H1 (cell line): Measurements from ENCODE around the gene ADA. TPM values are rescaled to one million over a fixed set of nuclear protein-coding genes. Genes with fewer than 3 reads are reported as not detected.

Experiments used
- CTCF ChIA-PET: fragments of 300-600 bp; sonication (Branson Sonifier 250); formaldehyde crosslinking; loops from one replicate; lab custom pipeline; 2021; ENCODE audit not compliant: partially characterized antibody; lab: Charles Lee
- POLR2A ChIA-PET: fragments of 300-600 bp; sonication (Branson Sonifier 250); formaldehyde crosslinking; loops from one replicate; lab custom pipeline; 2021; ENCODE audit warnings: inconsistent platforms; ENCODE audit not compliant: partially characterized antibody; lab: Charles Lee
- DNase-seq, 2 experiments: peaks; one replicate each; pipeline versions ENCODE4 v3.0.0 to v3.0.0-alpha.2; 2010 to 2022; ENCODE audit warnings: low spot score in 2 of 2, low read depth in 1 of 2, mixed read lengths in 1 of 2
- FAIRE-seq: peaks from 2 replicates; lab custom pipeline; 2011; peaks lifted over from hg19 to GRCh38; lab: Jason Lieb, UNC
- H2AFZ ChIP-seq: 2 replicates; pipeline ENCODE4 v1.8.1; 2012; ENCODE audit warnings: low read length, inconsistent platforms
- H2AK5ac ChIP-seq: 2 replicates; pipeline ENCODE4 v1.6.1; 2013; ENCODE audit warnings: low read depth, low read length
- H2BK120ac ChIP-seq: replicated peaks from 2 replicates; pipeline ENCODE3; 2013; ENCODE audit warnings: low read depth, low read length, inconsistent platforms
- H2BK12ac ChIP-seq: 2 replicates; pipeline ENCODE4 v1.6.1; 2013; ENCODE audit warnings: low read depth, low read length
- H2BK15ac ChIP-seq: 2 replicates; pipeline ENCODE4 v1.6.1; 2013; ENCODE audit warnings: low read length
- H2BK20ac ChIP-seq: 2 replicates; pipeline ENCODE4 v1.6.1; 2013; ENCODE audit warnings: low read length
- H2BK5ac ChIP-seq: 2 replicates; pipeline ENCODE4 v1.6.1; 2013; ENCODE audit warnings: low read depth, low read length
- H3K14ac ChIP-seq: 2 replicates; pipeline ENCODE4 v1.6.1; 2013; ENCODE audit warnings: inconsistent platforms; ENCODE audit not compliant: insufficient read length
- H3K18ac ChIP-seq: 2 replicates; pipeline ENCODE4 v1.6.1; 2013; ENCODE audit warnings: low read length; ENCODE audit errors: extremely low read depth
- H3K23ac ChIP-seq: 2 replicates; pipeline ENCODE4 v1.6.1; 2013; ENCODE audit warnings: inconsistent platforms; ENCODE audit not compliant: insufficient read length
- H3K23me2 ChIP-seq: 2 replicates; pipeline ENCODE4 v1.6.1; 2013; ENCODE audit warnings: low read depth, low read length
- H3K27ac ChIP-seq: 2 replicates; pipeline ENCODE4 v1.6.1; 2011; ENCODE audit warnings: low read depth, low read length, inconsistent platforms
- H3K27me3 ChIP-seq, 4 experiments: replicated peaks in 1 of 4; 1 replicate in 1 of 4; 2 replicates in 3 of 4; pipeline versions ENCODE4 v1.6.1 to v1.8.1; 2011 to 2013; ENCODE audit warnings: low read length in 3 of 4, mild to moderate bottlenecking in 3 of 4, inconsistent platforms in 2 of 4, mixed read lengths in 2 of 4, moderate library complexity in 1 of 4; ENCODE audit not compliant: control insufficient read depth in 3 of 4, insufficient read depth in 3 of 4; ENCODE audit errors: extremely low read depth in 1 of 4
- H3K36me3 ChIP-seq, 4 experiments: 2 replicates each; pipeline versions ENCODE4 v1.6.1 to v1.8.1; 2011 to 2013; ENCODE audit warnings: mild to moderate bottlenecking in 4 of 4, low read length in 3 of 4, moderate library complexity in 2 of 4, control low read depth in 1 of 4, inconsistent platforms in 1 of 4; ENCODE audit not compliant: insufficient read depth in 4 of 4, control insufficient read depth in 2 of 4
- H3K4ac ChIP-seq: replicated peaks from 2 replicates; pipeline ENCODE3; 2013; ENCODE audit warnings: low read length, low read depth, mixed read lengths, inconsistent platforms; ENCODE audit not compliant: insufficient read length
- H3K4me1 ChIP-seq, 4 experiments: replicated peaks in 1 of 4; 1 replicate in 1 of 4; 2 replicates in 3 of 4; pipeline versions ENCODE4 v1.6.1 to v1.8.1; 2011 to 2013; ENCODE audit warnings: low read length in 3 of 4, inconsistent platforms in 2 of 4, mixed read lengths in 1 of 4; ENCODE audit not compliant: insufficient read depth in 4 of 4, control insufficient read depth in 3 of 4
- H3K4me2 ChIP-seq, 2 experiments: 2 replicates each; pipeline versions ENCODE4 v1.6.1 to v1.8.1; 2011 to 2013; ENCODE audit warnings: low read depth in 2 of 2, low read length in 2 of 2, control low read depth in 1 of 2, inconsistent platforms in 1 of 2, mild to moderate bottlenecking in 1 of 2; ENCODE audit not compliant: insufficient read depth in 1 of 2
- H3K4me3 ChIP-seq, 4 experiments: fragments of 200-600, 300-600 bp in 1 of 4; sonication (generic), shearing (Covaris generic), sonication (Bioruptor Twin) in 1 of 4; 2 replicates each; pipeline versions ENCODE4 v1.5.1 to v1.8.1; 2011 to 2016; ENCODE audit warnings: low read length in 4 of 4, low read depth in 3 of 4, control low read depth in 2 of 4, inconsistent platforms in 2 of 4, mild to moderate bottlenecking in 2 of 4, mixed read lengths in 1 of 4, moderate library complexity in 1 of 4; ENCODE audit not compliant: insufficient read depth in 2 of 4; ENCODE audit errors: extremely low read depth in 1 of 4
- H3K56ac ChIP-seq: replicated peaks from 2 replicates; pipeline ENCODE3; 2013; ENCODE audit warnings: low read depth, mild to moderate bottlenecking, mixed read lengths, low read length, inconsistent platforms; ENCODE audit not compliant: insufficient read length
- H3K79me1 ChIP-seq: 2 replicates; pipeline ENCODE4 v1.6.1; 2013; ENCODE audit warnings: low read depth, low read length, control low read depth
- H3K79me2 ChIP-seq, 2 experiments: 2 replicates each; pipeline versions ENCODE4 v1.6.1 to v1.8.1; 2012 to 2013; ENCODE audit warnings: low read length in 2 of 2, mild to moderate bottlenecking in 2 of 2, inconsistent platforms in 1 of 2; ENCODE audit not compliant: insufficient read depth in 2 of 2, control insufficient read depth in 1 of 2
- H3K9ac ChIP-seq, 4 experiments: replicated peaks in 1 of 4; 1 replicate in 1 of 4; 2 replicates in 3 of 4; pipeline versions ENCODE4 v1.6.1 to v1.8.1; 2011 to 2013; ENCODE audit warnings: low read depth in 3 of 4, low read length in 3 of 4, control low read depth in 2 of 4, mild to moderate bottlenecking in 2 of 4, moderate library complexity in 2 of 4, inconsistent platforms in 1 of 4; ENCODE audit errors: extremely low read depth in 1 of 4
- H3K9me3 ChIP-seq, 2 experiments: 2 replicates each; pipeline versions ENCODE4 v1.6.1 to v1.8.1; 2012 to 2013; ENCODE audit warnings: mild to moderate bottlenecking in 2 of 2, moderate library complexity in 2 of 2, control low read depth in 1 of 2, inconsistent platforms in 1 of 2, low read depth in 1 of 2, low read length in 1 of 2, mixed read lengths in 1 of 2; ENCODE audit not compliant: insufficient read depth in 2 of 2
- H4K20me1 ChIP-seq, 2 experiments: replicated peaks in 1 of 2; 2 replicates each; pipeline versions ENCODE3 to v1.8.1; 2011 to 2013; ENCODE audit warnings: inconsistent platforms in 2 of 2, low read length in 2 of 2, mild to moderate bottlenecking in 1 of 2; ENCODE audit not compliant: insufficient read depth in 2 of 2, control insufficient read depth in 1 of 2
- H4K5ac ChIP-seq: 2 replicates; pipeline ENCODE4 v1.6.1; 2013; ENCODE audit warnings: low read length, low read depth, mixed read lengths, inconsistent platforms; ENCODE audit not compliant: insufficient read length
- H4K8ac ChIP-seq: 2 replicates; pipeline ENCODE4 v1.8.0; 2013; ENCODE audit warnings: mild to moderate bottlenecking, moderate library complexity, low read length, inconsistent platforms; ENCODE audit not compliant: insufficient read depth; ENCODE audit errors: extremely low read depth
- H4K91ac ChIP-seq: replicated peaks from 2 replicates; pipeline ENCODE3; 2013; ENCODE audit warnings: low read length, mixed read lengths, inconsistent platforms; ENCODE audit not compliant: insufficient read length
- BCL11A ChIP-seq, 2 experiments: IDR thresholded peaks; one replicate each; pipeline ENCODE4 v1.6.1; 2011; ENCODE audit warnings: low read depth in 2 of 2, low read length in 2 of 2, mild to moderate bottlenecking in 2 of 2
- CBX5 ChIP-seq: fragments of 300-800, 300-1000 bp; sonication (generic); IDR thresholded peaks from 2 replicates; pipeline ENCODE4 v1.7.1; 2016; ENCODE audit warnings: antibody characterized with exemption, low read length, low read depth
- CBX8 ChIP-seq: fragments of 300-800, 300-1000 bp; sonication (generic); IDR thresholded peaks from 2 replicates; pipeline ENCODE4 v1.7.1; 2016; ENCODE audit warnings: low read depth, low read length, borderline replicate concordance
- CREB1 ChIP-seq: IDR thresholded peaks from 2 replicates; pipeline ENCODE4 v1.6.1; 2012; ENCODE audit warnings: inconsistent platforms
- CTBP2 ChIP-seq: IDR thresholded peaks from 2 replicates; pipeline ENCODE4 v1.7.0; 2011; ENCODE audit warnings: borderline replicate concordance, mild to moderate bottlenecking, moderate library complexity, mixed read lengths, low read length; ENCODE audit not compliant: insufficient read depth, insufficient read length
- FOSL1 ChIP-seq: IDR thresholded peaks from 2 replicates; pipeline ENCODE4 v1.6.1; 2011; ENCODE audit warnings: mild to moderate bottlenecking, low read depth, low read length, moderate library complexity; ENCODE audit not compliant: insufficient read depth
- GABPA ChIP-seq: IDR thresholded peaks from 2 replicates; pipeline ENCODE4 v1.6.1; 2011; ENCODE audit warnings: mild to moderate bottlenecking, low read length, moderate library complexity, borderline replicate concordance; ENCODE audit not compliant: insufficient read depth
- HDAC2 ChIP-seq, 2 experiments: fragments of 300-600 bp in 1 of 2; sonication (generic) in 1 of 2; IDR thresholded peaks; 2 replicates each; pipeline ENCODE4 v1.6.1; 2011 to 2012; ENCODE audit warnings: low read depth in 2 of 2, low read length in 2 of 2, mild to moderate bottlenecking in 2 of 2, moderate library complexity in 2 of 2, borderline replicate concordance in 1 of 2, inconsistent platforms in 1 of 2
- MAFK ChIP-seq: IDR thresholded peaks from 2 replicates; pipeline ENCODE4 v1.6.1; 2012; ENCODE audit warnings: low read depth, mild to moderate bottlenecking, improper control_type of control experiment, low read length
- PHF8 ChIP-seq: fragments of 200-600 bp; sonication (generic); conservative IDR thresholded peaks from 2 replicates; pipeline ENCODE4 v1.7.1; 2012; ENCODE audit warnings: low read depth, mild to moderate bottlenecking, inconsistent platforms, low read length, moderate library complexity
- POLR2AphosphoS5 ChIP-seq: IDR thresholded peaks from 2 replicates; pipeline ENCODE4 v1.6.1; 2011; ENCODE audit warnings: low read depth, low read length
- SAP30 ChIP-seq: fragments of 300-600 bp; sonication (generic); IDR thresholded peaks from 2 replicates; pipeline ENCODE4 v1.7.1; 2012; ENCODE audit warnings: low read length, moderate library complexity, mild to moderate bottlenecking, inconsistent platforms; ENCODE audit not compliant: insufficient read depth, insufficient replicate concordance
- YY1 ChIP-seq: IDR thresholded peaks from 2 replicates; pipeline ENCODE4 v1.6.1; 2011; ENCODE audit warnings: low read depth, mild to moderate bottlenecking, low read length
- ZNF274 ChIP-seq: IDR thresholded peaks from 2 replicates; pipeline ENCODE4 v1.7.0; 2012; ENCODE audit warnings: low read length, borderline replicate concordance; ENCODE audit errors: extremely low read depth
- WGBS, 2 experiments: shearing (Covaris generic) in 1 of 2; methylation state at CpG; one replicate each; pipeline versions ENCODE4 v1.1.6 to v1.1.7; 2013 to 2015; ENCODE audit warnings: low lambda C conversion rate in 2 of 2, mixed read lengths in 2 of 2, inconsistent platforms in 1 of 2, low coverage in 1 of 2, missing lambda C conversion rate in 1 of 2; ENCODE audit not compliant: insufficient replicate concordance in 2 of 2, insufficient coverage in 1 of 2, insufficient read length in 1 of 2; ENCODE audit errors: extremely low coverage in 1 of 2, missing lambda C conversion rate in 1 of 2; 5-methylcytosine and 5-hydroxymethylcytosine counted together
- polyA plus RNA-seq, 7 experiments: library from polyadenylated mRNA; depleted of rRNA in 3 of 7; stranded (reverse) in 5 of 7; unstranded in 2 of 7; fragments of >200 nt in 5 of 7; fragments of 200-250 nt in 2 of 7; gene quantifications; 1 replicate in 5 of 7; 2 replicates in 1 of 7; 4 replicates in 1 of 7; pipeline versions ENCODE4 v1.2.1 to v1.2.3, GENCODE V29; 2011 to 2013; ENCODE audit warnings: missing spikeins in 2 of 7, mixed read lengths in 2 of 7
- total RNA-seq: library from RNA; stranded (reverse); fragmentation: NEBNext Ultra II Directional; extraction: Animal tissue kit (Norgen Biotek cat#: 25700); gene quantifications from 2 replicates; pipeline ENCODE4 v1.2.1, GENCODE V29; 2021

The ADA gene
- total and polyA plus RNA-seq, 2 of the 8 experiments (the other 6 are each of a cell fraction or from before 2014, with no cell fraction given), result 19.9 to 32.8 TPM

DNA sequence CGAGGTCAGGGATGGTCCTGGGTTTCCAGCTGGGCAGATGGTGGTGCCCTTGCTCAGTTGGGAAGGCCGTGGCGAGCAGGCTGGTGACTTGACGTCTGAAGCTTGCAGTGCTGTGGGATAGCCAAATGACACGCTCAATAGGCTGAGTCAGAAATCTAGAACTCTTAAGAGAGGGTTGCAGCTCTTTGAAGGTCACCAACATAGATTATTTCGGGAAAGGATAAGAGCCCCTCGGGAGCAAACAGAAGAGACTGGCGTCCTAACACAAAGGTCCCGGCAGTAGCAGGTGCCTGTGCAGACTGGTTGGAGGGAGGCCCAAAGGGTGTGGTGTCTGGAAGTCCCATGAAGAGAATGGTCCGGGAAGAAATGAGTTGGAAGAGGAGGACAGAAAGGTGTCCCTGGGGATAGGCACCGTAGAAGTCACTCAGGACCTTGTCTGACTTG is 50.7 kb downstream of the ADA start:
- H2BK120ac ChIP-seq, result no peak overlapping the region
- H4K91ac ChIP-seq, result no peak overlapping the region
- FAIRE-seq (no peak), DNase-seq (no peak)
- no peak overlapping the region for H4K5ac ChIP-seq
- no peak overlapping the region for H2AK5ac ChIP-seq
- H3K79me2 ChIP-seq, result no peaks in the 10 kb centered on the region
- H3K4me3 ChIP-seq, result no peak overlapping the region
- H3K9ac ChIP-seq, result no peak overlapping the region
- ChIA-PET POLR2A (no interaction called here), CTCF (interaction anchor here (0.9 to 2.5 kb wide), 2 partner anchors 10 to 82 kb away, joined by 5 to 10 read pairs; no protein-coding TSS in a partner anchor)
- peaks cover 12 to 20% (median 17%) of the 10 kb centered on the region in 4 experiments for H3K4me1 ChIP-seq
- H3K18ac ChIP-seq, result no peak overlapping the region
- no peaks in the 10 kb centered on the region for H3K9me3 ChIP-seq
- no peak overlapping the region for H2BK12ac ChIP-seq
- no peak overlapping the region for H3K14ac ChIP-seq
- H3K79me1 ChIP-seq, result no peaks in the 10 kb centered on the region
- no peak overlapping the region for H2AFZ ChIP-seq
- WGBS, 2 experiments, result 94% methylated on average over 11 of the region's 11 CpGs; no CpG with 5 or more reads in 1 of the 2 experiments
- H4K8ac ChIP-seq, result peak overlapping the region; percentile 28; the same call in 1 of the 2 replicates
- H2BK15ac ChIP-seq, result no peak overlapping the region
- H3K4me2 ChIP-seq, result no peak overlapping the region
- H2BK5ac ChIP-seq, result no peak overlapping the region
- no peak overlapping the region for H3K23ac ChIP-seq
- H3K4ac ChIP-seq, result no peak overlapping the region
- no peaks in the 10 kb centered on the region for H4K20me1 ChIP-seq
- no peak overlapping the region for H2BK20ac ChIP-seq
- H3K23me2 ChIP-seq, result no peaks in the 10 kb centered on the region
- H3K27ac ChIP-seq, result no peak overlapping the region
- H3K56ac ChIP-seq, result no peak overlapping the region
- no peaks in the 10 kb centered on the region; a peak in 1 of 7 replicates for H3K27me3 ChIP-seq
- no peaks in the 10 kb centered on the region for H3K36me3 ChIP-seq
- TF ChIP-seq CREB1 (no peak), SAP30 (no peak), CTBP2 (no peak), HDAC2 (IDR thresholded peaks at IDR 0.05; ENCODE audit: borderline replicate concordance in 1 of 2, low read depth in 2 of 2, low read length in 2 of 2) (no peak), BCL11A (IDR thresholded peaks at IDR 0.05; ENCODE audit: low read depth in 2 of 2, low read length in 2 of 2) (no peak), MAFK (no peak), YY1 (no peak), CBX8 (no peak), FOSL1 (no peak), ZNF274 (no peak), CBX5 (no peak), GABPA (no peak), POLR2AphosphoS5 (no peak), PHF8 (no peak)
